Measurements from ENCODE around the gene EYS.

DNA sequence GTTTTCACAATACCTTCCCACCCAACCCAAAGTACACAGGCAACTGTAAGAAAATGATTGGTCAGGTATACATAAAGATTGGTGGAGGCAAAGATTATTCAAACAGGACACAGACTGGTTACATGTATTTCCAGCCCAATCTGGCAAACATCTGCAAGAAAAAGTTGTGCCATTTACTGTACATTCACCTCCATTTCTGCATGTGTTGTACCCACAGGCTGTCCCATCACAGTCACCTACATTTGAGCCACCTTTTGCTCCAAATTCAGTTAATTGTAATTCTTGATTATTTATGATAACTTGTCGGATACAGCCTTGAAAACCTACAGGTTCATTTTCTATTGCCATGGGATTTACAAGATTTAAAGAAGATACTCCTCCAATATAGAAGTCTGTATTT is 1985.8 kb downstream of the EYS start:
- TF ChIP-seq, protein P1, sequence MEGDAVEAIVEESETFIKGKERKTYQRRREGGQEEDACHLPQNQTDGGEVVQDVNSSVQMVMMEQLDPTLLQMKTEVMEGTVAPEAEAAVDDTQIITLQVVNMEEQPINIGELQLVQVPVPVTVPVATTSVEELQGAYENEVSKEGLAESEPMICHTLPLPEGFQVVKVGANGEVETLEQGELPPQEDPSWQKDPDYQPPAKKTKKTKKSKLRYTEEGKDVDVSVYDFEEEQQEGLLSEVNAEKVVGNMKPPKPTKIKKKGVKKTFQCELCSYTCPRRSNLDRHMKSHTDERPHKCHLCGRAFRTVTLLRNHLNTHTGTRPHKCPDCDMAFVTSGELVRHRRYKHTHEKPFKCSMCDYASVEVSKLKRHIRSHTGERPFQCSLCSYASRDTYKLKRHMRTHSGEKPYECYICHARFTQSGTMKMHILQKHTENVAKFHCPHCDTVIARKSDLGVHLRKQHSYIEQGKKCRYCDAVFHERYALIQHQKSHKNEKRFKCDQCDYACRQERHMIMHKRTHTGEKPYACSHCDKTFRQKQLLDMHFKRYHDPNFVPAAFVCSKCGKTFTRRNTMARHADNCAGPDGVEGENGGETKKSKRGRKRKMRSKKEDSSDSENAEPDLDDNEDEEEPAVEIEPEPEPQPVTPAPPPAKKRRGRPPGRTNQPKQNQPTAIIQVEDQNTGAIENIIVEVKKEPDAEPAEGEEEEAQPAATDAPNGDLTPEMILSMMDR (IDR thresholded peaks at IDR 0.05): no peak
- TF ChIP-seq USF2 (IDR thresholded peaks at IDR 0.05; ENCODE audit: borderline replicate concordance, low read depth, low read length) (no peak), RFX5 (IDR thresholded peaks at IDR 0.05; ENCODE audit: low read length) (no peak), MXI1 (IDR thresholded peaks at IDR 0.05; ENCODE audit: low read depth, low read length) (no peak), SMC3 (IDR thresholded peaks at IDR 0.05; ENCODE audit: low read depth, low read length) (no peak)

Data from SK-N-SH (cell line).